ENCODE measurements around the gene HS3ST4.

- TF ChIP-seq EZH2 (IDR thresholded peaks at IDR 0.05; ENCODE audit: borderline replicate concordance, insufficient read depth, low read depth, low read length, poor library complexity, severe bottlenecking) (no peak), CTCF (IDR thresholded peaks at IDR 0.05) (no peak)
Observed at GRCh38 chr16:25854141-25854540, 162.4 kb downstream of the HS3ST4 start.

All from B cell (primary cell).